Esophagus (tissue), 2 donors: ENCODE data around the gene DNHD1. TPM values are rescaled to one million over a fixed set of nuclear protein-coding genes. Genes with fewer than 3 reads are reported as not detected.
A peak's percentile ranks its signal among the peaks of the same experiment; 100 is the strongest.

Source experiments
- H3K27ac ChIP-seq, 2 donors: one replicate each; pipeline ENCODE4 v1.5.1; 2013; ENCODE audit warnings: low read depth in 2 of 2, mild to moderate bottlenecking in 2 of 2, inconsistent platforms in 1 of 2, low read length in 1 of 2, moderate library complexity in 1 of 2
- H3K27me3 ChIP-seq, 2 donors: one replicate each; pipeline ENCODE4 v1.6.1; 2013; ENCODE audit warnings: low read length in 2 of 2, control low read depth in 1 of 2, mild to moderate bottlenecking in 1 of 2; ENCODE audit not compliant: insufficient read depth in 2 of 2, control insufficient read depth in 1 of 2
- H3K36me3 ChIP-seq, 2 donors: one replicate each; pipeline ENCODE4 v1.6.1; 2013; ENCODE audit warnings: low read length in 1 of 2; ENCODE audit not compliant: control insufficient read depth in 2 of 2, insufficient read depth in 2 of 2
- H3K4me1 ChIP-seq, 2 donors: one replicate each; pipeline ENCODE4 v1.6.1; 2013; ENCODE audit warnings: low read length in 1 of 2; ENCODE audit not compliant: control insufficient read depth in 2 of 2, insufficient read depth in 2 of 2
- H3K4me3 ChIP-seq, 2 donors: one replicate each; pipeline ENCODE4 v1.5.1; 2013; ENCODE audit warnings: low read length in 2 of 2, mild to moderate bottlenecking in 2 of 2, low read depth in 1 of 2, moderate library complexity in 1 of 2
- H3K9me3 ChIP-seq, 2 donors: one replicate each; pipeline ENCODE4 v1.6.1; 2013; ENCODE audit warnings: mild to moderate bottlenecking in 2 of 2, low read depth in 1 of 2, low read length in 1 of 2, moderate library complexity in 1 of 2; ENCODE audit not compliant: control insufficient read depth in 2 of 2, insufficient read depth in 1 of 2
- WGBS, 2 donors: extraction: QIAGEN DNeasy Blood & Tissue Kit; methylation state at CpG; one replicate each; pipeline ENCODE4 v1.1.7; 2013; 5-methylcytosine and 5-hydroxymethylcytosine counted together
- polyA plus RNA-seq, 2 donors: library from polyadenylated mRNA; stranded (reverse); fragments of 200-250 nt; gene quantifications; one replicate each; pipeline ENCODE4 v1.2.3, GENCODE V29; 2013
- donor health status: healthy with polysubstance abuse.
- donor health status: Bipolar disorder and iron deficiency.

DNHD1 gene
- polyA plus RNA-seq, 2 donors = 2.0 to 7.2 TPM

GRCh38 chr11:6596239-6596877, 99.3 kb downstream of the DNHD1 start:
- Histone ChIP-seq H3K27ac (peak overlapping the region in 1 of 2 donors; percentile 49), H3K9me3 (no peaks in the 10 kb centered on the region), H3K4me1 (no peaks in the 10 kb centered on the region), H3K27me3 (no peaks in the 10 kb centered on the region), H3K4me3 (no peak overlapping the region), H3K36me3 (peaks cover 17 to 22% of the 10 kb centered on the region in 2 donors)
- WGBS, 2 donors = 55 to 59% methylated on average over 5 of the region's 5 CpGs

GRCh38 chr11:6598555-6598954, 101.5 kb downstream of the DNHD1 start:
- Histone ChIP-seq H3K4me3 (no peak overlapping the region), H3K36me3 (peaks cover 17 to 23% of the 10 kb centered on the region in 2 donors), H3K27me3 (no peaks in the 10 kb centered on the region), H3K4me1 (peaks cover 4 to 6% of the 10 kb centered on the region in 2 donors), H3K9me3 (no peaks in the 10 kb centered on the region), H3K27ac (no peak overlapping the region)
- WGBS, 2 donors = 82 to 93% methylated on average over 3 of the region's 3 CpGs

DNA sequence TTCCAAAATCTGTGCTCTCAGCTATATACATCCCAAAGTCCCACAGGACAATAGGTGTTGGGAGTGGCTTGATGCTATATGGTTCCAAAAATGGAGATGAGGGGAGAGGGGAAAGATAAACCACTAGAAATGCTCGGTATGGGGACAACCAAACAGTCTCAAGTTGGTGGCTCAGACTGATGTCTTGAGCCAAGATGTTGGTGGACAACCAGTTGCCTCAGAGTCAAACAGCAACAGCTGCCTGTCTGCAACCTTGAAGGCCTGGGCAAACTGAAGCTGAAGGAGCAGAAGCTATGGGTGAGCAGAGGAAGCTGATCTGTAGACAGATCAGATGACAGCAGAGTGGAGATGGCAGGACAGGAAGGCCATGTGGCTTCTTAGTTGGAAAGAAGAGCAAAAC, 102.4 kb downstream of the DNHD1 start:
- H3K27me3 ChIP-seq = no peaks in the 10 kb centered on the region
- 68 to 82% methylated on average over 1 of the region's 1 CpG for WGBS, 2 donors
- H3K4me1 ChIP-seq = peaks cover 4 to 6% of the 10 kb centered on the region in 2 donors
- H3K9me3 ChIP-seq = no peaks in the 10 kb centered on the region
- H3K4me3 ChIP-seq = no peak overlapping the region
- H3K27ac ChIP-seq = no peak overlapping the region
- H3K36me3 ChIP-seq = peaks cover 14 to 22% of the 10 kb centered on the region in 2 donors

DNA sequence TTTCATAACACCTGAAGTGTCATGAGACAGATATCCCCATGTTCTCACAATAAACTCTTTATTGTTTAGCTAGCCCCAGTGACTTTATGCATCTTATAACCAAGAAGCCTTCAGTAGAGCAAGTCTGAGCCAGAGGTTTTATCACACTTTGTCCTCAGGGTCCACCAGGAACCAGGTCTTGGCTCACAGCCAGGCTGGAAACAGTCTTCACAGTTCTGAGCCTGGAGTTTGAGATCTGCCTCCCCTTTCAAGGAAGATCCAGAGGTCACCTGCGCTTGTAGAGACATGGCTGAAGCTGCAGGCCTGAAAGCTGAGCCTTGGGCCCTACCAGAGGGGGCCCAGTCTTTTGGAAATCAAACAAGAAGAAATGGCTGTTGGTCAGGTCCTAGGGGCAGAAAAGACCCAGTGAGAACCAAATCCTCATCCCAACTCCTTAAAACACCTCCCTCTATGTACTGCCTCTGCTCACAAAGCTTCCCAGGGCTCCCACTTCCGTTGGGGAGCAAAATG, 102.9 kb downstream of the DNHD1 start:
- WGBS, 2 donors = 84 to 88% methylated on average over 2 of the region's 2 CpGs
- H3K36me3 ChIP-seq = peaks cover 14 to 21% of the 10 kb centered on the region in 2 donors
- peaks cover 4 to 6% of the 10 kb centered on the region in 2 donors for H3K4me1 ChIP-seq
- H3K9me3 ChIP-seq = no peaks in the 10 kb centered on the region
- no peak overlapping the region for H3K4me3 ChIP-seq
- no peaks in the 10 kb centered on the region for H3K27me3 ChIP-seq
- H3K27ac ChIP-seq = no peak overlapping the region

DNA sequence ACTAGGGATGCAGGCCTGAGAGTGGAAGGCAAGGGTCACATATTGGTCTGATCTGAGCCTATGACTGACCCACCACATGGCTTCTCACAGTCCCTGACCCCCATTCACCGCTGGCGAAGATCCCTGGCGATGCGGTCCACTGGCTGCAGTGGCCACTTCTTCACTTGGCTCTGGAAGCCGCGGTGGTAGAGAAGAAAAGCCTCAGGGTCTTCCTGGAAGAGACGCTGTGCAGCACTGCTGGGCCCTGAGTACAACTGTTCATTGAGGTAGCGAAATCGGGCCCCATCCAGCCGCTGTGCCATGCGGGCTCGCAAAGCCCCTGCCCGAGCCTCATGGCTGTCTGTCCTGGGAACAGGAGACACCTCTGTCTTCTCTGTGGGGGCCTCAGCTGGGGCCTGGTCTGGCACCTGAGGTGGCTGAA, 104.0 kb downstream of the DNHD1 start:
- no peaks in the 10 kb centered on the region for H3K27me3 ChIP-seq
- H3K27ac ChIP-seq = no peak overlapping the region
- H3K36me3 ChIP-seq = peaks cover 14 to 21% of the 10 kb centered on the region in 2 donors
- no peak overlapping the region for H3K4me3 ChIP-seq
- peaks cover 4 to 6% of the 10 kb centered on the region in 2 donors for H3K4me1 ChIP-seq
- H3K9me3 ChIP-seq = no peaks in the 10 kb centered on the region
- 96 to 97% methylated on average over 13 of the region's 13 CpGs for WGBS, 2 donors

DNA sequence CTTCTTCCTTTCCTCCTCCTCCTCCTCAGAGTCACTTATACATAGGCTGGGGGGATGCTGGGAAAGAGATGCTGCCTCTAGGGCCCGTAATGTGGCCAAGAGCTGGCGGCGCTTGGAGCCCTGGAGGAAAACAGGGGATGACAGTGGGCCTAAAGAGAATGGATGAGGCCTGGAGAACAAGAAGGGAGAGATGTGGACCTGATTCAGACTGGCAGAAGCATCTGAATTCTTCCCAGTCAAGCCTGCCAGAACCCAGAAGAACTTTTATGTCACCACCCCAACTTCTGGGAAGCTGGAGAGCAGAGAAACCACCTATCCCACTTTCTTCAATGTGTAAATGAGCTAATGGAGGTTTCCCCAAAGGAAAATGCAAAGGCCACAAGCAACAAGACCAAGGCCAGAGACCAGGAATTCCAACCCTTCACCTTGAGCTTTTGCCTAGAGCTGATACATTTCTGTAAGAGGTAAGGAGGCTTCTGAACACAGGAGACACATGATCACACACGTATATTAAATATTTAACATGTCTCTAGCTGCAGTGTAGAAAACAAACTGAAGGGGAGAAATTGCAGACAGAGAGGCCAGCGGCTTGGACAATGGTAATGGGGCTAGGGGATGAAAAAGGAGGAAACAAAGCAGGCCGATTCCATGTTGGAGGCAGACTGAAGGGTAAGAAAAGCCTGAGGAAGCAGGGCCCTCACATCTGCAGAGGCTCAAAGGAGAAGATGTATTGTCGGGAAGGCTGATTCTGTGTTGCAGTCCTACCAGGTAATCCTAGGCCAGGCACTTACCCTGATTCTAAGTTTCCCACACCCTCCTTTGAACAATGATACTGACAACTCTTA, 105.2 kb downstream of the DNHD1 start:
- H3K4me1 ChIP-seq = peaks cover 6 to 8% of the 10 kb centered on the region in 2 donors
- 44 to 51% methylated on average over 7 of the region's 7 CpGs for WGBS, 2 donors
- peaks cover 14 to 21% of the 10 kb centered on the region in 2 donors for H3K36me3 ChIP-seq
- H3K9me3 ChIP-seq = no peaks in the 10 kb centered on the region
- peak overlapping the region in 1 of 2 donors; percentile 8 for H3K27ac ChIP-seq
- H3K4me3 ChIP-seq = peak overlapping the region; percentile 85 to 96
- no peaks in the 10 kb centered on the region for H3K27me3 ChIP-seq

DNA sequence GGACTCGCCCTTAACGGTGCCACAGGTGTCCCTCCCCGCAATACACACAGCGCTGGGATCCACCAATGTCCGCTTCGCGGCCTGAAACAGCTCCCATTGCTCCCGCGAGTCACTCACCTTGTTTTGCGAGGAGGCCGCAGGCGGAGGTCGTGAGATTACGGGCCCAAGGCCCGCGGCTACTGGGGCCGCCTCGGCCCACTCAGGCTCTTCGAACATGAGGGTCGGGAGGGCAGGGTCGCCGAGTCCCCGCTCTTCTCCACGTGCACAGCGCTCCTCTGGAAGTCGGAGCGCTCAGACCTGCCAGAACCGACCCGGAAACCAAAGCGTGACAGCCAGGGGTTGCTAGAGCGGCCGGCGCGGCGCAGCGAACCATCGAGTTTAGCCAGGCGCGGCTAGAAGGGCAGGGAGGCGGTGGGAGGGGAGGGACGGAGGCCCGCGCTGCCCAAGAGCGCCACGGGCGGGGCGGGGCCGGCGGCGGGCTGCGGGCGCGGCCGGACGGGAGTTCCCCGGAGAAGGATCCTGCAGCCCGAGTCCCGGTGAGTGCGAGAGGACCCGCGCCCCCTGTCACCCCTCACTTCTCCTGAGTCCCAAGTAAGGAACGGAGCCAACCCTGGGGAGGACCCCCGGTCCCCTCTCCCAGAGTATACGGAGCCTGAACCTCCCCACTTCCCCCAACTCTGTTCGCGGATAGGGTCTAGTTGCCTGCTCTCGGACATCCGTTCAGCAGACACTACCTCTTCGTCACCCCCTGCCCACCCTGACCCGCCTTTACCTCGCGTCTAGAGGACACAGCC, 106.4 kb downstream of the DNHD1 start, which contains the start of the genes ILK and RRP8:
TSS of gene ILK (plus strand) at position 488 of the 794 bp plus-strand sequence. CDS start 498 bp downstream, outside the sequence.
TSS of gene RRP8 (minus strand) at position 330 of the 794 bp plus-strand sequence. CDS start at position 216, 114 bp downstream.
- Histone ChIP-seq H3K36me3 (peaks cover 14 to 25% of the 10 kb centered on the region in 2 donors), H3K4me1 (peaks cover 6 to 13% of the 10 kb centered on the region in 2 donors), H3K9me3 (no peaks in the 10 kb centered on the region), H3K4me3 (peak within 1 kb of the TSS; percentile 85 to 96), H3K27ac (peak within 1 kb of the TSS; percentile 96 to 97), H3K27me3 (no peaks in the 10 kb centered on the region)
- 0 to 1% methylated on average over 68 to 72 of the region's 72 CpGs for WGBS, 2 donors

DNA sequence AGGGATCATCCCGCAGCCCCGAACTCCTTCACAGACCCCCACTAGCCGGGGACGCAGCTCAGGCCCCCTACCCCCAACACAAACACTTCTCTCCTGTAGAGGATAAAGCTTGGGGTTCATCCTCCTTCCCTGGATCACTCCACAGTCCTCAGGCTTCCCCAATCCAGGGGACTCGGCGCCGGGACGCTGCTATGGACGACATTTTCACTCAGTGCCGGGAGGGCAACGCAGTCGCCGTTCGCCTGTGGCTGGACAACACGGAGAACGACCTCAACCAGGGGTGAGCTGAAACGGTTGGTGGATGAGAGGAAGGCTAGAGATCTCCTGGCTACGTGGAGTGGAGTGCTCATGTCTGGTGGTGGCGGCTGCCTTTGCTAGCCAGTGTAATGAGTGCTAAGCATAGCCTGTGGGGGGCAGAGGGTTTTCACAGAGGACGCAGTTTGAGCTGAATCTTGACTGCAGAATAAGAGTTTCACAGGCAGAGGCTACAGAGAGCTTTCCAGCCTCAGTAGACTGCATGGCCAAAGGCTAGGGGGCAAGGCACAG, 107.1 kb downstream of the DNHD1 start:
- WGBS, 2 donors = 0% methylated on average over 20 of the region's 20 CpGs
- Histone ChIP-seq H3K27ac (peak overlapping the region; percentile 96 to 97), H3K27me3 (no peaks in the 10 kb centered on the region), H3K36me3 (peaks cover 10 to 31% of the 10 kb centered on the region in 2 donors), H3K4me1 (peaks cover 6 to 13% of the 10 kb centered on the region in 2 donors), H3K4me3 (peak overlapping the region; percentile 85 to 96), H3K9me3 (no peaks in the 10 kb centered on the region)
